Eye (tissue), 1 donor: ENCODE results near the gene PPOX.
A peak's percentile ranks its signal among the peaks of the same experiment; 100 is the strongest.

Source experiments
- DNase-seq: peaks from one replicate; pipeline ENCODE4 v3.0.0-alpha.2; 2015

The PPOX gene

GRCh38 chr1:161165742-161166668 is at the start of gene PPOX:
TSS of gene PPOX (plus strand) at chr1:161166426. CDS start at chr1:161166848, 422 bp downstream.
- peak; percentile 98 for DNase-seq

- peak; percentile 95 for DNase-seq
Measured at GRCh38 chr1:161117759-161118581, 48.3 kb upstream of the PPOX start, which contains the start of the genes NIT1 and PFDN2. TSS of gene NIT1 (plus strand) at chr1:161118105. CDS start at chr1:161118177, 72 bp downstream. TSS of gene PFDN2 (minus strand) at chr1:161118037. CDS start at chr1:161118026, 11 bp downstream.

GRCh38 chr1:161119092-161119903 is 46.9 kb upstream of the PPOX start:
- peak; percentile 58 for DNase-seq

DNA sequence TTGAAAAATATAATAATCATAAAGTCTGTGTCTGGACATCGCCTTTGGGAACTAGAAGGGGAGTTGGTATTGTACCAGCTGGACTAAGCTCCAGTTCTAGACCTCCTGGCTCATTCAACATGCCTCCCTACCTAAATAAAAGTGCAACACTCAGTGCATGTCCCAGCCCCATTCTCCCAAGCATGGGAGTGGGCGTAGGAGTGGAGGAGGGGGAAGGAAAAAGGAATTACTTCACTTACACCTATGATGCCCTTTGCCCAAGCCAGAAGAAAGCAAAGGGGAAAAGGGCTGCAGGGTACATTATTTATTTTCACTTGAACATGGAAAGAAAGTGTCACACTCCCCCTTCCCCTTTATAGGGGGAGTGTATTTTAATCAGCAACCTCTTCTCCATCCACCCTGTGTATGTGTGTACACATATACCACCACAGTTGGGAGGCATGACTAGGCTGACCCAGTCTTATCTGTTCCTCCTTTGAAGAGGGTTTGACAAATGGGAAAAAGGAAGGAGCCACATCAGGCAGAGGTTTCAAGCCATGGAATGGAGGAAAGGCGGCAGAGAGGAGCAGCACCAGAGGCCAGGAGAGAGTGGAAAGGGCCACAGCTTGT is 45.1 kb upstream of the PPOX start:
- no peak for DNase-seq

DNA sequence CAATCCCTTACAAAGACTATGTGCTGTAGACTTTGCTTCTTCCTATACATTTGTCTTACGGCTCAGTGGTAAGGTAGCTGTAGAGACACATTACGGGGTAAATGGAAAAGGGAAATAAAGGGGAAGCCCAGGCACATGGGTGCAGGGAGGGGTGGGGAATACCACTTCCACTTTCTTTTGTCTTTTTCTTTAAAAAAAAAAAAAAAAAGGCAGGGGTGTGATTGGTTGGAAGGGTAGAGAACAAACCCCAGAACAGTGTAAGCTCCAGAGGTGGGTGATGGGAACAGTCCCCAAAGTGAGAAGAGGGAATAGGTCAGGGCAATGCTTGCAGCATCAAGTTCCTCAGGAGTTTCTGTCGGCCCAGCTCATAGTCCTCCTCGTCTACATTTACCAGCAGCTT is 44.4 kb upstream of the PPOX start:
- no peak for DNase-seq

GRCh38 chr1:161122967-161123366 is 43.3 kb upstream of the PPOX start:
- DNase-seq = no peak

- DNase-seq = no peak
Measured at GRCh38 chr1:161127649-161128048, 38.6 kb upstream of the PPOX start.

DNA sequence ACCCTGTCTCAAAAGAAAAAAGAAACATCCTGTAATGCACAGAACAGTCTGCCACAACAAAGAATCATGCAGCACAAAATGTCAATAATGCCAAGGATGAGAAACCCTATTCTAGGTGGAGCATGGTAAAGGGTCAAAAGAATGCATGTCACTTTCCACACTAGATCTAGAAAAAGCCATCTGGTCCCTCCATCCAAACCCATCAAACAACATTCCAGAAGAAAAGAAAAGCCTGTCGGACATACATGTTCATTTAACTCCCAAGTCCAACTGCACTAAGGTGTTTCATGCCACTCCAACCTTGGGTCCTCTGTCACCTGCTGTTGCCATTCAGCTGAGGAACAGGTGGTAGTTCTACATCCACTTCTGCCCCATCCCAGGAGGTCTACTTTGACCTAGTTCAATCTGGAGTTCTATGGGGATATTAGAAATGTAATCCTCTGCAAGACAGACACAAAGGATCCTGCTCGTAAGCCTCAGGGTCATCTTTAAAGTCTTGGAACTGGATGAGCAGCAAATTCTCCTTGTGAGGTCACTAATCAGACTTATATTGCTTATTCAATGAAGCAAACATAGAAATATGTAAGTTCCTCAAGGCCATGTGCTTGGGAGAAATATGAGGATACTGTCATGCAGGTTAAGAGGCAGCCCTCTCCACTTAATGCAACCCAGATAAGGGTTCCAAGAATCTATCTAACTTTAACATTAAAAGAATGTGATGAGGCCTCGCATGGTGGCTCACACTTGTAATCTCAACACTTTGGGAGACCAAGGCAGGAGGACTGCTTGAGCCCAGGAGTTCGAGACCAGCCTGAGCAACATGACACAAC is 37.4 kb upstream of the PPOX start:
- DNase-seq = no peak

DNA sequence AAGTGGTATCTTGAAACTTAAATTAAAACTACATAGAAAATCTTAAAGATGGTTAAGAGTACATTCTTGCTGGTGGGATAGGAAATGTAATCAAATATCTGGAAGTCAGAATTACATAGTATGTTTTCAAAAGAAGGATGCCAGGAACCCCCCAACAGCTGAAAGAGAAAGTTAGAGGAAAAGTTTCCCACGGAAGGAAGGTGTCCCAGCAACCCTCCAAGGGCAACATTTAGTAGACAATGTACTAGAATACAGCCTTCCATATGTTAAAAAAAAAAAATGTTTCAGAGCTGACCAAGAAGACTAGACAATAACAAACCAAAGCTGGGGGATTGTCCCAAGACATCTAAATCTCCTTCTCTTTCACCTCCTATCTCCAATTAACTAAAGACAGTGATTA is 36.0 kb upstream of the PPOX start:
- no peak for DNase-seq

DNA sequence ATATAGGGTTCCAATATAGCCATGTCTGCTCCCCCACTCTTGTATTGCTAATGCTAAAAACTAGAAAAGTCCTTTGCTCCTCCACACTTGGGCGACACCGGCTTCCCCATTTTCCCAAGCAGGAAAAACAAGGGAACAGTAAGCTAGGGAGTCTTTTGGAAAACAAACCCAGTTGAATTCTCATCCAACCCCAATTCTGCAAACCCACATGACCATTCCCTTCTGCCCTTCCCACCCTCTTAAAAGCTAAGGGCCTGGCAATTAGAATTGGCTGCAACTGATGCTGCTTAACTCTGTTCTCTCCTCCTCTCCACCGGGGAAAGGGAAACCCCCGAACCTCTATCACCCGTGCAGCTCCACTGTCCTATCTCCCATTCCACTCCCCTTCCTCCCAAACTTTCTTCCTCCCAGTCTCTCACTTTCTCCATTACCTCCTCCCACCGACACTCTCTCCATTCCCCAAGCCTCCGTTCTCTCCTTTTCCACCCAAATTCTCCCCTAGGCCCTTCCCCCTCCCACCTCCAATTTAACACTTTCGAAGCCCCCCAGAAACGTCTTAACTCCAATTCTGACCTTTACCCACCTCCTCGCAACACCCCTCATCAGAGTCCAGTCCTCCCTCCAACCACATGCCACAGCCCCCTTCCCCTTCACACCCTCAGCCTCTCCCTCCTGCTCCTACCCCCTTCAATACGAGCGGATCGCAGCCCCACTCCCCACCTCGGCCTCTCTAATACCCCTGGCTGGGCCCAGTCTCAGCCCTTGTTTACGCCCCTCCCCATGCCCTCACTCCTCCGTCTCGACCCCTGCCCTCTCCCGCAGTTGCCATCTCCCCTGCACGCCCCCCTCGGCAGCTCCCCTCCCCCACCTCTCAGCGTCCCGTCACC is 34.5 kb upstream of the PPOX start:
- no peak for DNase-seq

GRCh38 chr1:161132410-161133219 is 33.6 kb upstream of the PPOX start, which contains the start of gene DEDD:
TSS of gene DEDD (minus strand) at chr1:161132667. CDS start at chr1:161124462, 8,205 bp downstream.
- peak; percentile 98 for DNase-seq

DNA sequence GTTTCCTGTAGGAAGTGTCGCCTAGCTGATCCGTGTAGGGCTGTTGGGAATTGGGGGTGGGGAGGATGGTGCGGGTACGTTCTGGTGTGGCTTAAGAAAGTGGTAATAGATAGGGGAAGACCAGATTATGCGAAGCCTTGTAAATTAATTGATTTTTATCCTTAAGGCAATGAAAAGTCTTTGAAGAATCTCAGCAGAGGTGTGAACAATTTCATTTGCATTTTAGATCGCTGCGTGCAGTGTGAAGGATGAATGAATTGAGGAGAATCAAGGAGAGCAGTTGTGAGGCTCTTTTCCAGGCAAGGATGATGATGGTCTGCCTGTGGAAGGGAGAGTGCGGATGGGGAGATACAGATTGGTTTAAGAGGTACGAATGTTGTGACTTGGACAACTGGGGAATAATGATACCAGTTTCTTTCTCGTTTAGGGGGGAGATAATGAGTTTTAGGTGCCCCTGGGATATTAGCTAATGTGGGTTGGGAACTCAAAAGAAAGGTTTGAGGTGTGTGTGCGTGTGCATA is 32.9 kb upstream of the PPOX start:
- no peak for DNase-seq

DNA sequence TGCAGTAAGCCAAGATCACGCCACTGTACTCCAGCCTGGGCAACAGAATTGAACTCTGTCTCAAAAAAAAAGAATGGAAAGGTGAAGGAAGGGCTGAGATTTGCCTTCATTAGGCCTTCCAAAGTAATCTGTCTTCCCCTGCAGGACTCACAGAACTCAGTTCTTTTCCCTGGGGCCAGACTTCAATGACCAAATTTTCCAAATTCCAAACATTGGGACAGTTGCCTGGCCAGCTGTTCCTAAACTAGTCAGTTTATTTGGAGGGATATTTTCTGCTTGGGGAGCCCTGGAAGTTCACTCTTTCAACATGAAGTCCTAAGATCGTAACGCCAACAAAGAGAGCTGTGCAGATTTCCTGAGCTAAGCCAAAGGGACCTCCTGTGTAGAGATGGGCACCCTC is 28.3 kb upstream of the PPOX start:
- no peak for DNase-seq

DNA sequence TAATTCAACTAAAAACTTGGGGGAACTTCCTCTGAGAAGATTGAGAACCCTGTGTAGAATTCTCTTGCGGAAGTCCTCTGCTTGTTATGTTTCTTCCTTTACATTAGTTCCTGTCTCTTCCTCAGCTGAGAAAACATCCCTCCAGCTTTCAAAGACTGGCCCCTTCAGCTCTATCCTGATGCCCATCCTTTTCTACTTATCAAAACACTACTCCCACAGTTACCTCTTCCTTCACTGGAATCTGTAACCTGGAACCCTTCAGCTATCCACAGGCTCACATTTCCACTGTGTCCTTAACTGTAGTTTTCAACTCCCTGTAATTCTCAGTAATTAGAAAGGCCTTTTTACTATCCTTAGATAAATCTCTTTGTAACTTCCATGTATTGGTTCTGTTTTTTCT is 27.8 kb upstream of the PPOX start:
- DNase-seq = no peak

GRCh38 chr1:161139766-161140165 is 26.5 kb upstream of the PPOX start:
- peak; percentile 65 for DNase-seq

DNA sequence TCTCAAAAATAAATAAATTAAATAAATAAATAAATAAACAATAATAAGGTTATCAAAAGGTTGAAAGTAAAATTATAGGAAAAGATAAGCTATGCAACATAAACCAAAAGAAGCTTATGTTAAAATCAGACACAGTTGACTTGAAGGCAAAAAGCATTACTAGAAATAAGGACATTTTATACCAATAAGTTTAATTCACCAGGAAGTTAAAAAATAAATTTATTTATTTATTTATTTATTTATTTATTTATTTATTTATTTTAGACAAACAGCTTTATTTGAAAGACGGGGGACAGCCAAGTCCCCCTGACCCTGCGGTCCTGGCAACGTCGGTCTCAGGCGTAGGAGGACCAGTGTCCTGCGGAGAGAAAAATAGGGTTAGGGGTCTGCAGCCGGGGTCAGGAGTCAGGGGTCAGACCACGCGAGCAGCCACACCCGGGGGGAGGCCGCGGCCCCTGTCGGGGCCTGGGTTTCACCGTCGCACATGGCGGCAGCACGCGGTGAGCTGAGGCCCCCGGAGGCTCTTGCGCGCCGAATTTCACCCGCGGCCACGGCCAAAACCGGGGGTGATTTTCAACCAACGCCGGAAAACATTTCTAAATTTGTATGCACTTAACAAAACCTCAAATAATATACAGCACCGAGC is 25.3 kb upstream of the PPOX start:
- no peak for DNase-seq

DNA sequence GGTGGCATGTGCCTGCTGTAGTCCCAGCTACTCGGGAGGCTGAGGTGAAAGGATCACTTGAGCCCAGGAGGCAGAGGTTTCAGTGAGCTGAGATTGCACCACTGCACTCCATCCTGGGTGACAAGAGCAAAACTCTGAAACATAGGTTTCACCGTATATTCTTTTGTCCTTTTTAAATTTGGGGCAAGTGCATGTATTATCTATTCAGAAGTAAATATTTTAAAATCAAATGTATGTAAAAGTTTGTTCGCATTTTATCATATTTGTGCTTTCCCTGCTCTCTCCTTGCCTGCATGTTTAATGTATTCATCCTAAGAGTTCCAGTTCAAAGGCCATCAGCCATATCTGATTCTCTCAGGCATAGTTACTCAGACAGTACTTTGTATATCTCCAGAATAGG is 20.4 kb upstream of the PPOX start:
- no peak for DNase-seq

- peak; percentile 45 for DNase-seq
Measured at GRCh38 chr1:161153176-161153575, 13.1 kb upstream of the PPOX start.
